ENCODE measurements around the gene TPCN1.

TPCN1 gene

DNA sequence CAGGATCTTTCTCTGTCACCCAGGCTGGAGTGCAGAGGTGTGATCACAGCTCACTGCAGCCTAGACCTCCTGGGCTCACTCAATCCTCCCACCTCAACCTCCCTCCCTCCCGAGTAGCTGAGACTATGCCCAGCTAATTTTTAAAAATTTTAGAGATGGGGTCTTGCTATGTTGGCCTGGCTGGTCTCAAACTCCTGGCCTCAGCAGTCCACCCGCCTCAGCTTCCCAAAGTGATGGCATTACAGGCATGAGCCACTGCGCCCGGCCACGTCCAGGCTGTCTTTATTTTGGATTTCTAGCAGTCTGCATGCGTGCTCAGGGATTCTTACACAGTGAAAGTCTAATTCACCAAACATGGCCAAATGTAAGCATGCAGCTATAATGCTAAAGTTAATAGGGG, 95.9 kb downstream of the TPCN1 start:
- TF ChIP-seq, protein P1, sequence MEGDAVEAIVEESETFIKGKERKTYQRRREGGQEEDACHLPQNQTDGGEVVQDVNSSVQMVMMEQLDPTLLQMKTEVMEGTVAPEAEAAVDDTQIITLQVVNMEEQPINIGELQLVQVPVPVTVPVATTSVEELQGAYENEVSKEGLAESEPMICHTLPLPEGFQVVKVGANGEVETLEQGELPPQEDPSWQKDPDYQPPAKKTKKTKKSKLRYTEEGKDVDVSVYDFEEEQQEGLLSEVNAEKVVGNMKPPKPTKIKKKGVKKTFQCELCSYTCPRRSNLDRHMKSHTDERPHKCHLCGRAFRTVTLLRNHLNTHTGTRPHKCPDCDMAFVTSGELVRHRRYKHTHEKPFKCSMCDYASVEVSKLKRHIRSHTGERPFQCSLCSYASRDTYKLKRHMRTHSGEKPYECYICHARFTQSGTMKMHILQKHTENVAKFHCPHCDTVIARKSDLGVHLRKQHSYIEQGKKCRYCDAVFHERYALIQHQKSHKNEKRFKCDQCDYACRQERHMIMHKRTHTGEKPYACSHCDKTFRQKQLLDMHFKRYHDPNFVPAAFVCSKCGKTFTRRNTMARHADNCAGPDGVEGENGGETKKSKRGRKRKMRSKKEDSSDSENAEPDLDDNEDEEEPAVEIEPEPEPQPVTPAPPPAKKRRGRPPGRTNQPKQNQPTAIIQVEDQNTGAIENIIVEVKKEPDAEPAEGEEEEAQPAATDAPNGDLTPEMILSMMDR (IDR thresholded peaks at IDR 0.05; ENCODE audit: insufficient read depth, low read length, poor library complexity, severe bottlenecking): no peak
- TF ChIP-seq EZH2phosphoT487 (conservative IDR thresholded peaks at IDR 0.05; ENCODE audit: low read length): no peak
- no peaks in the 10 kb centered on the region for H3K9me3 ChIP-seq (ENCODE audit: insufficient read depth, low read length)
- no peaks in the 10 kb centered on the region for H3K79me2 ChIP-seq (ENCODE audit: insufficient read depth, low read length)
- no peaks in the 10 kb centered on the region for H4K20me1 ChIP-seq (ENCODE audit: low read depth, low read length)
- H3K9me2 ChIP-seq (replicated peaks; ENCODE audit: insufficient read depth, low read length): no peaks in the 10 kb centered on the region
- H3F3A ChIP-seq (ENCODE audit: insufficient read depth): no peaks in the 10 kb centered on the region
- no peak overlapping the region for H3K9ac ChIP-seq (ENCODE audit: low read length)
- H2AFZ ChIP-seq (ENCODE audit: low read depth, low read length, severe bottlenecking): no peak overlapping the region
- peaks cover 5% of the 10 kb centered on the region; the same call in 1 of the 2 replicates for H3K36me3 ChIP-seq (ENCODE audit: low read length)
- H3K4me3 ChIP-seq (ENCODE audit: insufficient read depth, low read length, poor library complexity, severe bottlenecking): no peak overlapping the region
- H3K4me2 ChIP-seq (ENCODE audit: low read depth, low read length, poor library complexity, severe bottlenecking): no peak overlapping the region
- H3K27ac ChIP-seq (ENCODE audit: low read depth, low read length): no peak overlapping the region
- no peaks in the 10 kb centered on the region for H3K27me3 ChIP-seq (ENCODE audit: low read length)

DNA sequence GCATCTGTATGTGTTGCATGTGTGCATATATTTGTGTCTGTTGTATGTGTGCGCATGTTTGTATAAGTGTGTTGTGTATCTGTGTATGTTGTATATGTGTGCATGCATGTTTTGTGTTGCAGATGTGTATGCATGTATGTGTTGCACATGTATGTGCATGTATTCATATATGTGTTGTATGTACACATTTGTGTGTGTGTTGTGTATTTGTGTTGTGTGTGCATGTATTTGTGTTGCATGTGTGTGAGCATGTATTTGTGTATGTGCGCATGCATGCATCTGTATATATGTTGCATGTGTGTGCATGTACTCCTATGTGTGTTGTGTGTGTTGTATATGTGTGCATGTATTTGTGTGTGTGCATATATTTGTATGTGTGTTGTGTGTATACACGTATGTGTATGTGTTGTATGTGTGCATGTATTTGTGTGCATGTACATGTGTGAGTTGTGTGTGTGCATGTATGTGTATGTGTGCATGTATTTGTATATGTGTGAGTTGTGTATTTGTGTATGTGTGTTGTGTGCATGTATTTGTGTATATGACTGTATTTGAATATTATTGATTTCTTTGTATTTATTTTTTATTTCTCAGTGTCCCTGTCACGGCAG, 96.9 kb downstream of the TPCN1 start:
- TF ChIP-seq EZH2phosphoT487 (conservative IDR thresholded peaks at IDR 0.05; ENCODE audit: low read length): no peak
- TF ChIP-seq, protein P1 (IDR thresholded peaks at IDR 0.05; ENCODE audit: insufficient read depth, low read length, poor library complexity, severe bottlenecking): no peak
- Histone ChIP-seq H3K27me3 (ENCODE audit: low read length) (no peaks in the 10 kb centered on the region), H3K9me3 (ENCODE audit: insufficient read depth, low read length) (no peaks in the 10 kb centered on the region), H3F3A (ENCODE audit: insufficient read depth) (no peaks in the 10 kb centered on the region), H3K27ac (ENCODE audit: low read depth, low read length) (no peak overlapping the region), H3K4me3 (ENCODE audit: insufficient read depth, low read length, poor library complexity, severe bottlenecking) (no peak overlapping the region), H3K9me2 (replicated peaks; ENCODE audit: insufficient read depth, low read length) (no peaks in the 10 kb centered on the region), H3K36me3 (ENCODE audit: low read length) (peaks cover 5% of the 10 kb centered on the region; the same call in 1 of the 2 replicates), H2AFZ (ENCODE audit: low read depth, low read length, severe bottlenecking) (no peak overlapping the region), H3K9ac (ENCODE audit: low read length) (no peak overlapping the region), H4K20me1 (ENCODE audit: low read depth, low read length) (no peaks in the 10 kb centered on the region), H3K4me2 (ENCODE audit: low read depth, low read length, poor library complexity, severe bottlenecking) (no peak overlapping the region), H3K79me2 (ENCODE audit: insufficient read depth, low read length) (no peaks in the 10 kb centered on the region)

DNA sequence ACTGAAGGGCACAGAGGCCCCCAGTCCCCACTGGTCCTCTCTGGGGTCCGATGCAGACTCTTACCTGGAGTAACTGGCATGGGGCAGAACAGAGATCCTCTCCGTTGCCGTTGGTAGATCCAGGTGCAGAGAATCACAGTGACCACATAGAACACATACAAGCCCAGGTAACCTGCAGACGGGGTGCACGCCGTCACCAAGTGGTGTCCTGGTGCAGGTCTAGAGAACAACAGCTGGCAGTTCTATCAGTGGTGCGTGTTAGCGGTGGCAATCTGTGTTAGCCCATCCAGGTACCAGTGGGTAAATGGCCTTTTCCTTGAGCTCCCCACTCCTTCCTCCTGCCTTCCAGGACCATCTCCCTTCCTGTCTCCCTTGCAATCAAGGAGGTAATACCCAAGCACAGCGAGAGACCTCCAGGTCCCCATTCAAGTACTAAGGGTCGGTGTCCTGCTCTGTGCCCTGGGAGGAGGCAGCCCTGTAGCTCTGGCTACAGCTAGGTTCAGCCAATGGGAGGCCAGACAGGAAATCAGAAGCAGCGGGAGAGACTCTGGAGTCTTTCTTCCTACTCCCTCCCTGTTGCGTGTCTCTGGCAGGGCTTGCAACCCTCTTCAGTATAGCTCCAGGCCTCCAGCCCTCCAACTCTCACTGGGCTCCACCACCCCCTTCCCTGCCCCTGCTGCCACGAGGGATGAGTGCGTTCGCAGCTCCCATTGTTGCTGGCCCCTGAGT, 97.8 kb downstream of the TPCN1 start:
- H4K20me1 ChIP-seq (ENCODE audit: low read depth, low read length): no peaks in the 10 kb centered on the region
- TF ChIP-seq EZH2phosphoT487 (conservative IDR thresholded peaks at IDR 0.05; ENCODE audit: low read length): no peak
- TF ChIP-seq, protein P1 (IDR thresholded peaks at IDR 0.05; ENCODE audit: insufficient read depth, low read length, poor library complexity, severe bottlenecking): no peak
- H3K9me3 ChIP-seq (ENCODE audit: insufficient read depth, low read length): no peaks in the 10 kb centered on the region
- no peak overlapping the region for H3K27ac ChIP-seq (ENCODE audit: low read depth, low read length)
- no peaks in the 10 kb centered on the region for H3K27me3 ChIP-seq (ENCODE audit: low read length)
- no peak overlapping the region for H3K4me2 ChIP-seq (ENCODE audit: low read depth, low read length, poor library complexity, severe bottlenecking)
- H3K36me3 ChIP-seq (ENCODE audit: low read length): peaks cover 5% of the 10 kb centered on the region; the same call in 1 of the 2 replicates
- H3K4me3 ChIP-seq (ENCODE audit: insufficient read depth, low read length, poor library complexity, severe bottlenecking): no peak overlapping the region
- no peaks in the 10 kb centered on the region for H3K79me2 ChIP-seq (ENCODE audit: insufficient read depth, low read length)
- no peak overlapping the region for H2AFZ ChIP-seq (ENCODE audit: low read depth, low read length, severe bottlenecking)
- no peaks in the 10 kb centered on the region for H3F3A ChIP-seq (ENCODE audit: insufficient read depth)
- no peaks in the 10 kb centered on the region for H3K9me2 ChIP-seq (replicated peaks; ENCODE audit: insufficient read depth, low read length)
- H3K9ac ChIP-seq (ENCODE audit: low read length): no peak overlapping the region
